Prostate gland (tissue), 2 donors: Measurements from ENCODE around the gene ADAM20. TPM values are rescaled to one million over a fixed set of nuclear protein-coding genes. Genes with fewer than 3 reads are reported as not detected.

ENCODE experiments used
- DNase-seq: peaks from one replicate; pipeline ENCODE4 v3.0.0-alpha.2; 2019; ENCODE audit warnings: low spot score
- H3K27ac ChIP-seq, 2 donors: fragments of 200-600 bp; sonication (generic); 2 replicates each; pipeline ENCODE4 v1.5.1; 2017 to 2019
- H3K27me3 ChIP-seq: fragments of 200-600 bp; sonication (generic); replicated peaks from 2 replicates; pipeline ENCODE4 v1.5.1; 2019; ENCODE audit not compliant: insufficient read depth
- H3K36me3 ChIP-seq, 2 donors: fragments of 200-600 bp; sonication (generic); 1 replicate in 1 of 2; 2 replicates in 1 of 2; pipeline versions ENCODE4 v1.5.1 to v1.8.1; 2017 to 2019
- H3K4me1 ChIP-seq: fragments of 200-600 bp; sonication (generic); replicated peaks from 2 replicates; pipeline ENCODE4 v1.5.1; 2019
- H3K4me3 ChIP-seq, 2 donors: fragments of 200-600 bp; sonication (generic); 2 replicates each; pipeline ENCODE4 v1.5.1; 2017 to 2019
- H3K9me3 ChIP-seq: fragments of 200-600 bp; sonication (generic); 2 replicates; pipeline ENCODE4 v1.5.1; 2017
- POLR2A ChIP-seq: fragments of 450-650 bp; IDR thresholded peaks from one replicate; pipeline ENCODE4 v1.6.1; 2016; ENCODE audit warnings: antibody characterized with exemption, mild to moderate bottlenecking
- POLR2AphosphoS5 ChIP-seq: sonication (generic); formaldehyde crosslinking; IDR thresholded peaks from one replicate; pipeline ENCODE4 v1.6.1; 2017; ENCODE audit warnings: antibody characterized with exemption
- WGBS: methylation state at CpG from one replicate; pipeline ENCODE4 v1.1.5; 2018; 5-methylcytosine and 5-hydroxymethylcytosine counted together
- intact Hi-C: fragments of 100-400 bp; cut with DNase I; formaldehyde crosslinking; loops from one replicate; pipeline ENCODE4 v1.14.2; 2022
- total RNA-seq, 2 donors: library from RNA; depleted of rRNA; stranded (reverse); fragments of >200 nt; gene quantifications; one replicate each; pipeline ENCODE4 v1.1.0, GENCODE V29; 2016
- TF ChIP-seq, protein P1 (sequence below), 4 experiments: fragments of 200-600 bp in 2 of 4; fragments of 450-650 bp in 2 of 4; sonication (generic) in 2 of 4; IDR thresholded peaks; 1 replicate in 3 of 4; 2 replicates in 1 of 4; pipeline ENCODE4 v1.5.1; 2016 to 2019; ENCODE audit warnings: antibody characterized with exemption in 4 of 4, mild to moderate bottlenecking in 2 of 4, moderate library complexity in 2 of 4

The ADAM20 gene
- total RNA-seq, 2 donors from 2014 or later = 0.96 to 1.6 TPM

GRCh38 chr14:70536830-70537229, 2.0 kb upstream of the ADAM20 start:
- H3K27me3 ChIP-seq = no peaks in the 10 kb centered on the region
- H3K36me3 ChIP-seq = no peaks in the 10 kb centered on the region
- no peak overlapping the region for H3K4me3 ChIP-seq
- DNase-seq = no peak
- TF ChIP-seq POLR2A (no peak), POLR2AphosphoS5 (no peak)
- TF ChIP-seq, protein P1, sequence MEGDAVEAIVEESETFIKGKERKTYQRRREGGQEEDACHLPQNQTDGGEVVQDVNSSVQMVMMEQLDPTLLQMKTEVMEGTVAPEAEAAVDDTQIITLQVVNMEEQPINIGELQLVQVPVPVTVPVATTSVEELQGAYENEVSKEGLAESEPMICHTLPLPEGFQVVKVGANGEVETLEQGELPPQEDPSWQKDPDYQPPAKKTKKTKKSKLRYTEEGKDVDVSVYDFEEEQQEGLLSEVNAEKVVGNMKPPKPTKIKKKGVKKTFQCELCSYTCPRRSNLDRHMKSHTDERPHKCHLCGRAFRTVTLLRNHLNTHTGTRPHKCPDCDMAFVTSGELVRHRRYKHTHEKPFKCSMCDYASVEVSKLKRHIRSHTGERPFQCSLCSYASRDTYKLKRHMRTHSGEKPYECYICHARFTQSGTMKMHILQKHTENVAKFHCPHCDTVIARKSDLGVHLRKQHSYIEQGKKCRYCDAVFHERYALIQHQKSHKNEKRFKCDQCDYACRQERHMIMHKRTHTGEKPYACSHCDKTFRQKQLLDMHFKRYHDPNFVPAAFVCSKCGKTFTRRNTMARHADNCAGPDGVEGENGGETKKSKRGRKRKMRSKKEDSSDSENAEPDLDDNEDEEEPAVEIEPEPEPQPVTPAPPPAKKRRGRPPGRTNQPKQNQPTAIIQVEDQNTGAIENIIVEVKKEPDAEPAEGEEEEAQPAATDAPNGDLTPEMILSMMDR (IDR thresholded peaks at IDR 0.05) = no peak
- no peak overlapping the region for H3K27ac ChIP-seq
- H3K4me1 ChIP-seq = no peaks in the 10 kb centered on the region
- 100% methylated on average over 1 of the region's 1 CpG for WGBS
- no peaks in the 10 kb centered on the region for H3K9me3 ChIP-seq
- intact Hi-C loops = no loop called here

DNA sequence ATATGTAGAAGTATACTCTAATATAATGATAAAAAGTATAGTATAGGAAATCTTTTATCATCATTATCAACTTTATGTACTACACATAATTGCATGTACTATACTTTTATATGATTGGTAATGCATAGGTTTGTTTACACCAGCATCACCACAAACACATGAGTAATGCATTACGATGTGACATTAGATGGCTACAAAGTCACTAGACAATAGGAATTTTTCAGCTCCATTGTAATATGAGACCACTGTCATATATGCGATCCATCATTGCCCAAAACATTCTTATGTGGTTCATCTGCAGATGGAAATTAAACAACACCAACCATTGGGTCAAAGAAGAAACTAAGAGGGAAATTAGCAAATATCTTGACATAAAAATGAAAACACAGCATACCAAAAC, 4.4 kb downstream of the ADAM20 start:
- no peak for DNase-seq
- intact Hi-C loops = no loop called here
- Histone ChIP-seq H3K4me1 (no peaks in the 10 kb centered on the region), H3K36me3 (no peaks in the 10 kb centered on the region), H3K9me3 (no peaks in the 10 kb centered on the region), H3K4me3 (no peak overlapping the region), H3K27me3 (no peaks in the 10 kb centered on the region), H3K27ac (no peak overlapping the region)
- TF ChIP-seq POLR2AphosphoS5 (no peak), POLR2A (no peak)
- TF ChIP-seq, protein P1 (IDR thresholded peaks at IDR 0.05) = no peak
- WGBS = 91% methylated on average over 2 of the region's 2 CpGs

DNA sequence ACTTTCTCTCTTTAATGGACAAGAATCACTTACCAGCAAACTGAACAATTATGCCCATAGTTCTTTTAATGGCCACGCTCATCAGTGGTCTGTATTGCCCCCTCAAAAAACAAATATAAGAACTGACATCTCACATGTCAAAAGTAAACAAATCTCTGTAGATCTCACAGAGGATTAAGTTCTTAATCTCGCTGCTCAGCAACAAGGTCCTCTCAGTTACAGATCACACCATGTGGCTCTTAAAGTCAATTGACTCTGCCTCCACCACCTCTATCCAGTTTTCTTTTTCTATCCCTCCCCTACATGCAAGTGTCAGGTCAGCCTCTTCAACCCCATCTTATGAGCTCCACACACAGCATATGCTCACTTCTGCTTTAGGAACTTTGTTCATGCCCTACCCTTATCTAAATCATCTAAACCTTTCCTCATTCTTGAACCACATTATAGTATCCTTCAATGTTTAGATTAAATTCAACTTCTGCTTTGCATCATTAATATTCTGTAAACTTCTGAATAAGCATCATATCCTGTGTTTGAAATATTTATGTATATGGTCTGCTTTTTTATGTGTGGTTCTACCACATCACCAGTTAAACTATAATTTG, 7.2 kb downstream of the ADAM20 start:
- H3K27ac ChIP-seq = no peak overlapping the region
- no peaks in the 10 kb centered on the region for H3K4me1 ChIP-seq
- no peak for DNase-seq
- intact Hi-C loops = no loop called here
- 63% methylated on average over 2 of the region's 2 CpGs for WGBS
- H3K4me3 ChIP-seq = no peak overlapping the region
- H3K9me3 ChIP-seq = no peaks in the 10 kb centered on the region
- no peaks in the 10 kb centered on the region for H3K27me3 ChIP-seq
- no peaks in the 10 kb centered on the region for H3K36me3 ChIP-seq
- TF ChIP-seq, protein P1 (IDR thresholded peaks at IDR 0.05) = no peak
- TF ChIP-seq POLR2A = no peak

DNA sequence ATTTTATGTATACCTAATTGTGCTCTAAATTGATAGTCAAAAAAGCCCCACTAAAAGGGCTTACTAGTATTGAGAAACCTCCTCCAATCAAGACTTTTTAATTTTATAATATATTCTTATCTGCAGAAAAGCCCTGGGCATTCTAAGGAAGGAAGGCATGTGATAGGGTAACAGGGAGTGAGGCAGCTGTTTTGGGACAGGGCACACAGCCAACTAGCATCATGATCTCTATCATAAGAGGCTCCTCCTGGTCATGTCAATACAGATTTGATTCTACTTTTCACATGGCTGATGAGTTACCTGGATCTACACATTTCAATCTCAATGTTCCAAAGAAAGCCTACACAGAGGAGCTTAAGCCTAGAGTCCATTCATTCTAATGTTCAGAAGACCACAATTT, 9.1 kb downstream of the ADAM20 start:
- intact Hi-C loops = no loop called here
- no peak for TF ChIP-seq POLR2AphosphoS5
- TF ChIP-seq, protein P1 (IDR thresholded peaks at IDR 0.05) = no peak
- no peak for TF ChIP-seq POLR2A
- Histone ChIP-seq H3K4me1 (no peaks in the 10 kb centered on the region), H3K36me3 (no peaks in the 10 kb centered on the region), H3K27me3 (no peaks in the 10 kb centered on the region), H3K9me3 (no peaks in the 10 kb centered on the region), H3K27ac (no peak overlapping the region), H3K4me3 (no peak overlapping the region)
- no peak for DNase-seq

DNA sequence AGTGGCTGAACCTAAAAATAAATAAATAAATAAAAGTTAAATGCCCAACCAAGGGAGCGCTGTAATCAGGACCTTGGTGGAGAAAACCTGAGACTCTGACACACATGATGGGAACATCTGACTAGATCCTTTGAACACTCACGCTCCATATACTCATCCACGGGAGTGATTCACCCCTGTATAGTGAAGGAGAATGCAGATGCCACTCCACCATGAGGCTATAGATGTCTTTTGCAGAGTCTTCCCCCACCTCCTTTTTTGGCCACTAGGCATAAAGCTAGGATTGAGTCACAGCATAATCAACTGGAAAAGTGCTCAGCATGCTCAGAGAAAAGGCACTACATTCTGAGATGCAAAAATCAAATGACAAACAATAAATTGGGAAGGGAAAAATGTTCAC, 19.0 kb downstream of the ADAM20 start:
- Histone ChIP-seq H3K36me3 (no peaks in the 10 kb centered on the region), H3K4me1 (no peaks in the 10 kb centered on the region), H3K27me3 (no peaks in the 10 kb centered on the region), H3K9me3 (no peaks in the 10 kb centered on the region), H3K27ac (no peak overlapping the region), H3K4me3 (no peak overlapping the region)
- TF ChIP-seq, protein P1 (IDR thresholded peaks at IDR 0.05) = no peak
- TF ChIP-seq POLR2A = no peak
- 90% methylated on average over 3 of the region's 3 CpGs for WGBS
- intact Hi-C loops = no loop called here
- DNase-seq = no peak
